Liver (tissue), 3 donors: ENCODE data around the gene CFP.

Source experiments
- FOXA1 ChIP-seq: IDR thresholded peaks from 2 replicates; pipeline ENCODE4 v1.6.1; 2016; ENCODE audit warnings: antibody characterized with exemption
- GABPA ChIP-seq, 2 donors: IDR thresholded peaks in 1 of 2; conservative IDR thresholded peaks in 1 of 2; 2 replicates each; pipeline ENCODE4 v1.6.1; 2016; ENCODE audit warnings: antibody characterized with exemption in 2 of 2, mild to moderate bottlenecking in 1 of 2, moderate library complexity in 1 of 2
- TAF1 ChIP-seq: conservative IDR thresholded peaks from 2 replicates; pipeline ENCODE4 v1.6.1; 2016; ENCODE audit warnings: antibody characterized with exemption, mild to moderate bottlenecking
- TF ChIP-seq, protein P1 (sequence below): fragments of 150-350 bp; IDR thresholded peaks from 2 replicates; pipeline ENCODE4 v1.5.1; 2017; ENCODE audit warnings: improper control_type of control experiment, low read depth, low read length; ENCODE audit not compliant: missing input control
- TF ChIP-seq, protein P2 (sequence below): IDR thresholded peaks from 2 replicates; pipeline ENCODE4 v1.6.1; 2016; ENCODE audit warnings: antibody characterized with exemption, mild to moderate bottlenecking
- TF ChIP-seq, protein P3 (sequence below): IDR thresholded peaks from 2 replicates; pipeline ENCODE4 v1.6.1; 2016; ENCODE audit warnings: antibody characterized with exemption
- donor health status: healthy.
- donor health status: healthy.

DNA sequence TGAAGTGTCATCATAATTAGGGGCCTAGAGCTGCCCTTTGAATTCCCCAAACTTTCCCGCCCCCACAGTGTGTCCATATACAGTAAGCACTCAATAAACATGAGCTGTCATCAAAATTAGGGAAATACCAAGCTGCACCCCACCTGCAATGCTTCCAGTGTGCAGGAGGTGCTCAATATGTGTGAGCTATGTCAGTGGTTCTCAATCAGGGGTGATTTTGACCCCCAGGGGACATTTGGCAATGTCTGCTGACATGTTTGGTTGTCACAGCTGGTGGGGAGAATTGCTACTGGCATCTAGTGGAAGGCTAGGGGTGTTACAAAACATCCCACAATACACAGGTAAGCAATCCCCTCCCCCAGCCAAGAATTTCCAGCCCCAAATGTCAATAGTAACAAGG is 748 bp downstream of the CFP start:
- TF ChIP-seq, protein P1, sequence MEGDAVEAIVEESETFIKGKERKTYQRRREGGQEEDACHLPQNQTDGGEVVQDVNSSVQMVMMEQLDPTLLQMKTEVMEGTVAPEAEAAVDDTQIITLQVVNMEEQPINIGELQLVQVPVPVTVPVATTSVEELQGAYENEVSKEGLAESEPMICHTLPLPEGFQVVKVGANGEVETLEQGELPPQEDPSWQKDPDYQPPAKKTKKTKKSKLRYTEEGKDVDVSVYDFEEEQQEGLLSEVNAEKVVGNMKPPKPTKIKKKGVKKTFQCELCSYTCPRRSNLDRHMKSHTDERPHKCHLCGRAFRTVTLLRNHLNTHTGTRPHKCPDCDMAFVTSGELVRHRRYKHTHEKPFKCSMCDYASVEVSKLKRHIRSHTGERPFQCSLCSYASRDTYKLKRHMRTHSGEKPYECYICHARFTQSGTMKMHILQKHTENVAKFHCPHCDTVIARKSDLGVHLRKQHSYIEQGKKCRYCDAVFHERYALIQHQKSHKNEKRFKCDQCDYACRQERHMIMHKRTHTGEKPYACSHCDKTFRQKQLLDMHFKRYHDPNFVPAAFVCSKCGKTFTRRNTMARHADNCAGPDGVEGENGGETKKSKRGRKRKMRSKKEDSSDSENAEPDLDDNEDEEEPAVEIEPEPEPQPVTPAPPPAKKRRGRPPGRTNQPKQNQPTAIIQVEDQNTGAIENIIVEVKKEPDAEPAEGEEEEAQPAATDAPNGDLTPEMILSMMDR, result peak; percentile 15
- no peak for TF ChIP-seq GABPA (IDR thresholded peaks at IDR 0.05 in 1 of 2, conservative IDR thresholded peaks at IDR 0.05 in 1 of 2)
- TF ChIP-seq, protein P2, sequence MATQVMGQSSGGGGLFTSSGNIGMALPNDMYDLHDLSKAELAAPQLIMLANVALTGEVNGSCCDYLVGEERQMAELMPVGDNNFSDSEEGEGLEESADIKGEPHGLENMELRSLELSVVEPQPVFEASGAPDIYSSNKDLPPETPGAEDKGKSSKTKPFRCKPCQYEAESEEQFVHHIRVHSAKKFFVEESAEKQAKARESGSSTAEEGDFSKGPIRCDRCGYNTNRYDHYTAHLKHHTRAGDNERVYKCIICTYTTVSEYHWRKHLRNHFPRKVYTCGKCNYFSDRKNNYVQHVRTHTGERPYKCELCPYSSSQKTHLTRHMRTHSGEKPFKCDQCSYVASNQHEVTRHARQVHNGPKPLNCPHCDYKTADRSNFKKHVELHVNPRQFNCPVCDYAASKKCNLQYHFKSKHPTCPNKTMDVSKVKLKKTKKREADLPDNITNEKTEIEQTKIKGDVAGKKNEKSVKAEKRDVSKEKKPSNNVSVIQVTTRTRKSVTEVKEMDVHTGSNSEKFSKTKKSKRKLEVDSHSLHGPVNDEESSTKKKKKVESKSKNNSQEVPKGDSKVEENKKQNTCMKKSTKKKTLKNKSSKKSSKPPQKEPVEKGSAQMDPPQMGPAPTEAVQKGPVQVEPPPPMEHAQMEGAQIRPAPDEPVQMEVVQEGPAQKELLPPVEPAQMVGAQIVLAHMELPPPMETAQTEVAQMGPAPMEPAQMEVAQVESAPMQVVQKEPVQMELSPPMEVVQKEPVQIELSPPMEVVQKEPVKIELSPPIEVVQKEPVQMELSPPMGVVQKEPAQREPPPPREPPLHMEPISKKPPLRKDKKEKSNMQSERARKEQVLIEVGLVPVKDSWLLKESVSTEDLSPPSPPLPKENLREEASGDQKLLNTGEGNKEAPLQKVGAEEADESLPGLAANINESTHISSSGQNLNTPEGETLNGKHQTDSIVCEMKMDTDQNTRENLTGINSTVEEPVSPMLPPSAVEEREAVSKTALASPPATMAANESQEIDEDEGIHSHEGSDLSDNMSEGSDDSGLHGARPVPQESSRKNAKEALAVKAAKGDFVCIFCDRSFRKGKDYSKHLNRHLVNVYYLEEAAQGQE, result no peak
- no peak for TF ChIP-seq TAF1
- TF ChIP-seq, protein P3, sequence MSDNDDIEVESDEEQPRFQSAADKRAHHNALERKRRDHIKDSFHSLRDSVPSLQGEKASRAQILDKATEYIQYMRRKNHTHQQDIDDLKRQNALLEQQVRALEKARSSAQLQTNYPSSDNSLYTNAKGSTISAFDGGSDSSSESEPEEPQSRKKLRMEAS, result no peak
- no peak for TF ChIP-seq FOXA1
